Left ventricle myocardium inferior (tissue), 1 donor: Measurements from ENCODE around the gene ECEL1. TPM values are rescaled to one million over a fixed set of nuclear protein-coding genes. Genes with fewer than 3 reads are reported as not detected.

Source experiments
- DNase-seq: peaks from one replicate; pipeline ENCODE4 v3.0.0-alpha.2; 2020
- H3K27ac ChIP-seq: fragments of 200-600 bp; replicated peaks from 2 replicates; pipeline ENCODE4 v1.8.0; 2021
- H3K27me3 ChIP-seq: fragments of 200-600 bp; 2 replicates; pipeline ENCODE4 v1.8.0; 2021; ENCODE audit warnings: low read depth
- H3K36me3 ChIP-seq: fragments of 200-600 bp; 2 replicates; pipeline ENCODE4 v1.8.0; 2021
- H3K4me1 ChIP-seq: fragments of 200-600 bp; 2 replicates; pipeline ENCODE4 v1.8.0; 2021
- H3K4me3 ChIP-seq: fragments of 200-600 bp; 2 replicates; pipeline ENCODE4 v1.8.0; 2021; ENCODE audit warnings: mild to moderate bottlenecking, moderate library complexity
- H3K9me3 ChIP-seq: fragments of 200-600 bp; replicated peaks from 2 replicates; pipeline ENCODE4 v1.8.0; 2021
- intact Hi-C: fragments of 100-400 bp; cut with micrococcal nuclease; formaldehyde crosslinking; loops from one replicate; pipeline ENCODE4 v1.11.0; 2022
- total RNA-seq: library from RNA; stranded (reverse); fragmentation: NEBNext Ultra II Directional; extraction: Animal tissue kit (Norgen Biotek cat#: 25700); gene quantifications from one replicate; pipeline ENCODE4 v1.2.1, GENCODE V29; 2021
- TF ChIP-seq, protein P1 (sequence below): fragments of 200-600 bp; IDR thresholded peaks from 2 replicates; pipeline ENCODE4 v1.8.0; 2021; ENCODE audit warnings: antibody characterized with exemption, mild to moderate bottlenecking, borderline replicate concordance
- donor health status: DM: no; HTN: yes; CAD: no; lungs with severe emphysema.

ECEL1 gene
- total RNA-seq, 1 donor from 2014 or later = not detected

- DNase-seq = no peak
- Histone ChIP-seq H3K4me1 (peaks cover 4% of the 10 kb centered on the region), H3K27ac (no peak overlapping the region), H3K4me3 (no peak overlapping the region), H3K27me3 (peaks cover 15% of the 10 kb centered on the region), H3K9me3 (no peaks in the 10 kb centered on the region), H3K36me3 (no peaks in the 10 kb centered on the region)
- TF ChIP-seq, protein P1, sequence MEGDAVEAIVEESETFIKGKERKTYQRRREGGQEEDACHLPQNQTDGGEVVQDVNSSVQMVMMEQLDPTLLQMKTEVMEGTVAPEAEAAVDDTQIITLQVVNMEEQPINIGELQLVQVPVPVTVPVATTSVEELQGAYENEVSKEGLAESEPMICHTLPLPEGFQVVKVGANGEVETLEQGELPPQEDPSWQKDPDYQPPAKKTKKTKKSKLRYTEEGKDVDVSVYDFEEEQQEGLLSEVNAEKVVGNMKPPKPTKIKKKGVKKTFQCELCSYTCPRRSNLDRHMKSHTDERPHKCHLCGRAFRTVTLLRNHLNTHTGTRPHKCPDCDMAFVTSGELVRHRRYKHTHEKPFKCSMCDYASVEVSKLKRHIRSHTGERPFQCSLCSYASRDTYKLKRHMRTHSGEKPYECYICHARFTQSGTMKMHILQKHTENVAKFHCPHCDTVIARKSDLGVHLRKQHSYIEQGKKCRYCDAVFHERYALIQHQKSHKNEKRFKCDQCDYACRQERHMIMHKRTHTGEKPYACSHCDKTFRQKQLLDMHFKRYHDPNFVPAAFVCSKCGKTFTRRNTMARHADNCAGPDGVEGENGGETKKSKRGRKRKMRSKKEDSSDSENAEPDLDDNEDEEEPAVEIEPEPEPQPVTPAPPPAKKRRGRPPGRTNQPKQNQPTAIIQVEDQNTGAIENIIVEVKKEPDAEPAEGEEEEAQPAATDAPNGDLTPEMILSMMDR = no peak
- intact Hi-C loops = no loop called here
Measured at GRCh38 chr2:232496501-232497270, 9.1 kb upstream of the ECEL1 start.

DNA sequence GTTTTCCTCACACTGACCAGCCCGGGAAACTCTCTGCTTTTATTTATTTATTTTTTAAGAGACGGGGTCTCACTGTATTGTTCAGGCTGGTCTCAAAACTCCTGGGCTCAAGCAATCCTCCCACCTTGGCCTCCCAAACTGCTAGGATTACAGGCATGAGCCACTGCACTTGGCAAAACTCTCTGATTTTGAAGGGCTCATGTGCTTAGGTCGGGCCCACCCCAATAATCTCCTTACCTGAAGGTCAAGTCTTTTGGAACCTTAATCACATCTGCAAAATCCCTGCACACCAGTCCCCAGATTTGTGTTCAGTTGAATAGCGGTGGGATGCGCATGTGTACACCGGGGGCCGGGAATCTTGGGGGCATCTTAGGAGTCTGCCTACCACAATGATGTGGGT, 7.7 kb upstream of the ECEL1 start:
- Histone ChIP-seq H3K36me3 (no peaks in the 10 kb centered on the region), H3K4me1 (no peaks in the 10 kb centered on the region), H3K27me3 (peaks cover 16% of the 10 kb centered on the region), H3K27ac (no peak overlapping the region), H3K9me3 (no peaks in the 10 kb centered on the region), H3K4me3 (no peak overlapping the region)
- TF ChIP-seq, protein P1 = no peak
- DNase-seq = no peak
- intact Hi-C loops = no loop called here

- H3K4me3 ChIP-seq = no peak overlapping the region
- intact Hi-C loops = no loop called here
- peaks cover 23% of the 10 kb centered on the region for H3K27me3 ChIP-seq
- no peak for DNase-seq
- no peaks in the 10 kb centered on the region for H3K9me3 ChIP-seq
- no peaks in the 10 kb centered on the region for H3K36me3 ChIP-seq
- TF ChIP-seq, protein P1 = no peak
- no peak overlapping the region for H3K27ac ChIP-seq
- H3K4me1 ChIP-seq = no peaks in the 10 kb centered on the region
Measured at GRCh38 chr2:232494542-232494941, 6.9 kb upstream of the ECEL1 start.

DNA sequence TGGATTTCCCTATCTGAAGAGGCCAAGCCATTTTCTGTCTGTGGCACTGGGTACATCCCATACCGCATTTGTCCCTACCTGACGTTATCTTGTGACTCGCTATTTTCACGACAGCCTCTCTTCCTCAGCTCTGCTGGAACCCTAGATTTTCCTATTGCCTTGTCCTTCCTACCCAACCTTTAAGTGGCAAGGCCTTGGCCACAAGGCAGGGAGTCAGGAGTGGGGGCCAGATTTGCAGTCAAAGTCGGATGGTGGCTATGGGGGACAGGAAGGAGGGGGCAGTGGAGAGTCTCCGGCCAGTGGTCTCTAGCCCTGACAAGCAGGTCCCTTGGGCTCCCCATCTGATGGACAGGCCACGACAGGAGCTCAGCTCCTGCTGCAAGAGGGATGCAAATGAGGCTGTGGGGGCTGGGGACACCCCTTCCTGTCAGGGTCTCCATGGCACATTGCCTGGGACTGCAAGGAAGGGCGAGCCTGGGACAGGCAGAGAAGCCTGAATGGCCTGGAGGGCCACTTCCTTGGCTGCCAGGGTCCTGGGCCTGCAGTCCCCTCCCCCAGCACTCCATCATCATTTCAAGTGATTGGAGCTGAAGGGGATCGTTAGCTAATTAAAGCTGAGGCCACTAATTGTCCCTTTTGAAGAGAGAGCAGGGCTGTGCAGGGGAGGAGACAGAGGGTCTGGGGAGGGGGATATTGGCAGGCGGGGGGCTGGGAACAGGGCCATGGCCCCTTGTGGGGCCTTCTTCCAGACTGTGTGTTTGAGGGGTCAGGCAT, 6.3 kb upstream of the ECEL1 start:
- H3K27me3 ChIP-seq = peaks cover 27% of the 10 kb centered on the region
- H3K9me3 ChIP-seq = no peaks in the 10 kb centered on the region
- no peak overlapping the region for H3K27ac ChIP-seq
- intact Hi-C loops = no loop called here
- H3K36me3 ChIP-seq = no peaks in the 10 kb centered on the region
- no peak for DNase-seq
- no peak overlapping the region for H3K4me3 ChIP-seq
- no peaks in the 10 kb centered on the region for H3K4me1 ChIP-seq
- TF ChIP-seq, protein P1 = no peak

DNA sequence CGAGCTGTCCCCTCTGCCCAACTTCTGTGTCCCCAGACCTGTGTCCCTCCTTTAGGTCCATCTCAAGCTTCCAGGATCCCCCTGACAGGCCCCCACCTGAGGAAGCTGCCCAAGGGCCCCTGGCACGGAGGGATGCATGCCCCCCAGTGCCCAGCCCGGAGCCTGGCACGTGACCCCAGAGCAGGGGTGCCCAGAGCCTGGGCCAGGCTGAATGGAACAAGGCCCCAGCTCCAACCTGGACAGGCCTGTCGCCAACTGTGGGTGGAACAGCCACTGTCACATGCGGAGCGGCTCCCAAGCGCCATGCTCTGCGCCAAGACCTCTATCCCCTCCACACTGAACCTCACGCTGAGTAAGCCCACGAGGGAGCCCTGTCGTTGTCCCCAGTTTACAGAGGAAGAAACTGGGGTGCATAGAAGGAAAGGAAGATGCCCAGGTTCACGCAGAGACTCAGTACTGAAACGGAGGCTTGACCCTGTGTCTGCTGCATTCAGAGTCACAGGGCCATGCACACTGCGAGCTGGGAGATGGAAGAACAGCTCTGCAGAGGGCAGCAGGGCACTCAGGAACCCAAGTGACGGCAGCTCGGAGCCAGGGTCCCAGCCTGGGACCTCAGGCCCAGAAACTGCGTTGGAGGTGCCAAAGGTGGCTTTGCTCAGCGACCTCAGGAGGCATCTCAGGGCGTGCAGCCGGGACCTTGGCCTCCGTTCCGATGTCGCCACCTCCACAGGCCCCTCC, 5.5 kb upstream of the ECEL1 start:
- H3K9me3 ChIP-seq = no peaks in the 10 kb centered on the region
- peaks cover 34% of the 10 kb centered on the region for H3K27me3 ChIP-seq
- no peak overlapping the region for H3K4me3 ChIP-seq
- DNase-seq = no peak
- H3K4me1 ChIP-seq = no peaks in the 10 kb centered on the region
- H3K27ac ChIP-seq = no peak overlapping the region
- TF ChIP-seq, protein P1 = no peak
- no peaks in the 10 kb centered on the region for H3K36me3 ChIP-seq
- intact Hi-C loops = no loop called here
